ENCODE data around the gene SRGAP3.

Gene SRGAP3

GRCh38 chr3:9022305-9023225, 226.9 kb downstream of the SRGAP3 start:
- no peak overlapping the region for H3K27ac ChIP-seq (ENCODE audit: low read length)
- H3K9ac ChIP-seq (ENCODE audit: low read length), result no peak overlapping the region
- H4K20me1 ChIP-seq (ENCODE audit: insufficient read depth, low read length), result no peaks in the 10 kb centered on the region
- H3K4me3 ChIP-seq (ENCODE audit: low read length), result no peak overlapping the region
- H3K4me1 ChIP-seq (ENCODE audit: low read length), result no peaks in the 10 kb centered on the region
- no peaks in the 10 kb centered on the region for H3K79me2 ChIP-seq (ENCODE audit: low read length)
- TF ChIP-seq CTCF (IDR thresholded peaks at IDR 0.05; ENCODE audit: low read depth, low read length) (no peak), EZH2phosphoT487 (IDR thresholded peaks at IDR 0.05; ENCODE audit: low read depth) (no peak)
- no peaks in the 10 kb centered on the region for H3K36me3 ChIP-seq (replicated peaks; ENCODE audit: low read depth, low read length)
- H3K27me3 ChIP-seq (ENCODE audit: low read depth, low read length), result no peaks in the 10 kb centered on the region
- H3K9me3 ChIP-seq (ENCODE audit: insufficient read depth, low read length), result no peaks in the 10 kb centered on the region
- no peak overlapping the region for H2AFZ ChIP-seq (ENCODE audit: low read depth, low read length)
- H3K4me2 ChIP-seq (ENCODE audit: low read length), result no peak overlapping the region

GRCh38 chr3:9021271-9022009, 228.0 kb downstream of the SRGAP3 start:
- TF ChIP-seq CTCF (IDR thresholded peaks at IDR 0.05; ENCODE audit: low read depth, low read length), result no peak
- TF ChIP-seq EZH2phosphoT487 (IDR thresholded peaks at IDR 0.05; ENCODE audit: low read depth), result no peak

GRCh38 chr3:9020426-9020825, 229.0 kb downstream of the SRGAP3 start:
- Histone ChIP-seq H3K79me2 (ENCODE audit: low read length) (no peaks in the 10 kb centered on the region), H3K27me3 (ENCODE audit: low read depth, low read length) (no peaks in the 10 kb centered on the region), H3K4me1 (ENCODE audit: low read length) (no peaks in the 10 kb centered on the region), H3K27ac (ENCODE audit: low read length) (no peak overlapping the region), H4K20me1 (ENCODE audit: insufficient read depth, low read length) (no peaks in the 10 kb centered on the region), H3K4me2 (ENCODE audit: low read length) (no peak overlapping the region), H3K36me3 (replicated peaks; ENCODE audit: low read depth, low read length) (no peaks in the 10 kb centered on the region), H3K9me3 (ENCODE audit: insufficient read depth, low read length) (no peaks in the 10 kb centered on the region), H3K4me3 (ENCODE audit: low read length) (no peak overlapping the region), H2AFZ (ENCODE audit: low read depth, low read length) (no peak overlapping the region), H3K9ac (ENCODE audit: low read length) (no peak overlapping the region)
- TF ChIP-seq CTCF (IDR thresholded peaks at IDR 0.05; ENCODE audit: low read depth, low read length), result no peak
- no peak for TF ChIP-seq EZH2phosphoT487 (IDR thresholded peaks at IDR 0.05; ENCODE audit: low read depth)

More at GRCh38 chr3:9021271-9022009, 228.0 kb downstream of the SRGAP3 start:
- no peaks in the 10 kb centered on the region for H4K20me1 ChIP-seq (ENCODE audit: insufficient read depth, low read length)
- no peak overlapping the region for H2AFZ ChIP-seq (ENCODE audit: low read depth, low read length)
- no peak overlapping the region for H3K9ac ChIP-seq (ENCODE audit: low read length)
- no peak overlapping the region for H3K4me2 ChIP-seq (ENCODE audit: low read length)
- no peak overlapping the region for H3K4me3 ChIP-seq (ENCODE audit: low read length)
- H3K79me2 ChIP-seq (ENCODE audit: low read length), result no peaks in the 10 kb centered on the region
- H3K4me1 ChIP-seq (ENCODE audit: low read length), result no peaks in the 10 kb centered on the region
- H3K9me3 ChIP-seq (ENCODE audit: insufficient read depth, low read length), result no peaks in the 10 kb centered on the region
- H3K36me3 ChIP-seq (replicated peaks; ENCODE audit: low read depth, low read length), result no peaks in the 10 kb centered on the region
- H3K27me3 ChIP-seq (ENCODE audit: low read depth, low read length), result no peaks in the 10 kb centered on the region
- H3K27ac ChIP-seq (ENCODE audit: low read length), result no peak overlapping the region

Data from OCI-LY3 (cell line).